AML-193 (cell line): Measurements from ENCODE around the gene SH3BP5.
"Not testable (repeated sequence)": the region's sequence is repeated elsewhere in the genome, so short reads cannot be mapped to it uniquely, and the experiment has no call there.

ENCODE experiments used
- DNase-seq, 2 experiments: peaks; one replicate each; lab custom pipeline; 2025; lab: John Stamatoyannopoulos, UW

SH3BP5 gene, protein sequence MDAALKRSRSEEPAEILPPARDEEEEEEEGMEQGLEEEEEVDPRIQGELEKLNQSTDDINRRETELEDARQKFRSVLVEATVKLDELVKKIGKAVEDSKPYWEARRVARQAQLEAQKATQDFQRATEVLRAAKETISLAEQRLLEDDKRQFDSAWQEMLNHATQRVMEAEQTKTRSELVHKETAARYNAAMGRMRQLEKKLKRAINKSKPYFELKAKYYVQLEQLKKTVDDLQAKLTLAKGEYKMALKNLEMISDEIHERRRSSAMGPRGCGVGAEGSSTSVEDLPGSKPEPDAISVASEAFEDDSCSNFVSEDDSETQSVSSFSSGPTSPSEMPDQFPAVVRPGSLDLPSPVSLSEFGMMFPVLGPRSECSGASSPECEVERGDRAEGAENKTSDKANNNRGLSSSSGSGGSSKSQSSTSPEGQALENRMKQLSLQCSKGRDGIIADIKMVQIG

DNA sequence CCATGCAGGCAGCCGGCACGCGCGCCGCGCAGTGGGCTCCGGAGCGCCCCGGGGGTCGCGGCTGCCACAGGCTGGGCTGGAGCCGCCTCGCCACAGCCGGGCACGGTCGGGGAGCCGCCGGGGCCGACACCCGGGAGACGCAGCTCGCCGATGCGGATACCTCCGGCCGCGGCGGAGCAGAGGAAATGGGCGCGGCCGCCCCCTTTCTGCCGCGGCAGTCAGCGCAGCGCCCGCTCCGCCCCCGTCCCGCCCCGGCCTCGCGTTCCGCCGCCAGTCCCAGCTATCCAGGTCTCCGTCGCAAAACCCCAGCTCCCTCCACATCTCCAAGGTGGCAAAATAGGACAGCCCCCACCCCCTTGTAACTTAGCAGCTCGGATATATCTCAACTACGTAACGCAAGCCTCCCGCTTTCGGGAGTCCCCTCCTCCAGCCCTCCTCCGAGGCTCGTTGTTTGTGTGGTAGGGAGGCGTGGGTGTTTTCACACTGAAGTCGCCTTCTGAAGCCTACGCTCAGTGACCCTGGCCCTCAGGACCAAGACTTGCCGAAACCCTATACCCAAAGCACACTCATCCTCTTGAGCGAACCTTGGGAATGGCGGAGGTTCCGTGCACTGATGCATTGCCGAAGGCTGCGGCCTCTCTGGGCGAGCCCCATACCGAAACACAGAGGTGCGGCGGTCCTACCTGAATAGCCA is at the start of gene SH3BP5:
Gene SH3BP5 (minus strand): TSS at position 182 of the 694 bp plus-strand sequence. CDS start 178 bp downstream, at position 4.
- peak; percentile 18 to 24 for DNase-seq

DNA sequence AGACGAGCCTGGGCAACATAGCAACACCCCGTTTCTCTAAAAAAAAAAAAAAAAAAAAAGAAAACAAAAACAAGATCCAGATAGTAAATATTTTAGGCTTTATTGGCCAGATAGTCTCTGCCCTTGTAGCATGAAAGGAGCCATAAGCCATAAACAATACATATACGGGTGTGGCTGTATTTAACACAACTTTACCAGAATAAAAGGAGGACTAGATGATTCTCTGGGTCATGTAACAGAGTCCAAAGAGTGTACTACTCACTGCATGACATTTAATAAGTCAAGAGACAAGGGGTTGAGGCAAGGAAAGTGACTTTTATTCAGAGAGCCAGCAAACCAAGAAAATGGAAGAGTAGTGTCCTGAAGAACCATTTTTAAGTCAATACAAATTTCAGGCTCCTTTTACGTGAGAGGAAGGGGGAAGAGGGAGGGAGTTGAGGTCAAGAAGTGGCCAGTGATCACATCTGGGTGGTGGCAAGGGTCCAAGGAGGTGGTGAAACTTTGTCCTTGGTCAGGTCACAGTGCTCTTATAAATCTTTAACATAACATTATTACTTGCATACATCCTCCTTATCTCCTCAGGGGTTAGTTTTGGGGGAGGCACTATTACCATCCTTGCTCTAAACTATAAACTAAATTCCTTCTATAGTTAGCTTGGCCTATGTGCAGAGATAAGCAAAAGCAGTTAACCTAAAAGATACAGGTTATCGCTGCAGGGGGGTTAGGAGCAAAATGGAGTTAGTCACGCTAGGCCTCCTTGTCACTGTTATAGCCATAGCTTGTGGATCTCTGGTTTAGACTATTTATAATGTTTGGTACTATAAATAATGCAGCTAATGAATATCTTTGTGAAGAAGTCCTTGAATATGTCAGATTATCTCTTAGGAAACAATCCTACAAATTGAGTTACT is 48.8 kb upstream of the SH3BP5 start:
- peak in 1 of 2 experiments; percentile 3 for DNase-seq

DNA sequence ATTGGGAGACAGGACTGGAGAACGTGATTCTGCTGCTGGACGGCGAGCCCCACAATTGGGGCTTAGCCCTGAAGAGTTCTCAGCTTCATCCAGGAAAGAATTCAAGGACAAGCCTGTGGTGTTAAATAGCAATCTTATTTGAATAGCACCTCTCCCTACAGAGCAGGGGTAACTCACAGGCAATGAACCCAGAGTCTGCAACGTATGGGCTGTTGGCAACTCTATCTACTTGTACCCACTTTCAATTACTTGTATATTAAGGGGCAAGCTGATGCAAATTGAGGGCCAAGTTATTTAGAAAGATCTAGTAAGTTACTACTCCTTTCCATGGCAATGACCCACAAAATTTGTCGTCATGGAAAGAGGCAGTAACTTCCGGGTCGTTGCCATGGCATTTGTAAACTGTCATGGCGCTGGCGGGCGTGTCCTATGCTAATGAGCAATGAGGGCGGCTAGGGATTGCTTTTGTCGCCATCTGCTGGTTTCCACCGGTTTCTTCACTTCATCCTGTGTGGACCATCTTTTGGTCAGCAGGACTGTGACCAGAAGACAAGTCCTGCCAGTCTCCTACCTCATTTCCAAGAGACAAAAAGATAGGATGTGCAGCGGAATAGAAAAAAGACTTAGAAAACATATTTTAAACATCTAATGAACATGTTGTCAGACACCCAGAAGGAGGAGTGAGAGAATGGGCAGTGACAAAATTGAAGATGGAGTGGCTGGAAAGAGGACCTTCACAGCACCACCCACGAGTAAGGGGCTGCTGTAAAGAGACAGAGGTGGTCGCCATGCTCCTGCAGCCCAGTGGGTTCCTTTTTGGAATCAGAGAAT is 45.8 kb upstream of the SH3BP5 start:
- DNase-seq = peak; percentile 92

DNA sequence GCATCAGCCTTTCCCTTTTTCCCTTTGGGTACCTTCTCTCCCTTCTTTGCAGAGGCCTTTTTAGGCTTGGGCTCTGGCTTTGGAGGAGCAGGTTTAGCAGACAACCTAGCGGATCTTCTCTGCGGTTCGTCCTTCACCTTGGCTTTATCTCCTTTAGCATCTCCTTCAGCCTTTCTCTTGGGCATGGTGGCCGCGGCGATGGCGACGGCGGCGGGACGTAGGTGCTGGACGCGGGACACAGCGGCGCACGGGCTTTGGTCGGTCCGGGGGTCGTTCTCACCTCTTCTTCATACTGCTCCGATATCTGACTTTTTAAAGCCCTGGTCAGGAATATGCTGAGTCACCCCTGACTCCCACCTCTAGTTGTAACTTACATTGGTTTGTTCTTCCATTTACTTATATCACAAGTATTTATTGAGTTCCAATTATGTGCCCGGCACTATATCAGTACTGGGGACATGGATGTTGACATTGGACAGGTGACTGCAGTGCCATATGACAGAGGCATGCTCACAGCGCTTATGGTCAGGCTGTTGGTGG is 43.1 kb upstream of the SH3BP5 start:
- DNase-seq = no peak

DNA sequence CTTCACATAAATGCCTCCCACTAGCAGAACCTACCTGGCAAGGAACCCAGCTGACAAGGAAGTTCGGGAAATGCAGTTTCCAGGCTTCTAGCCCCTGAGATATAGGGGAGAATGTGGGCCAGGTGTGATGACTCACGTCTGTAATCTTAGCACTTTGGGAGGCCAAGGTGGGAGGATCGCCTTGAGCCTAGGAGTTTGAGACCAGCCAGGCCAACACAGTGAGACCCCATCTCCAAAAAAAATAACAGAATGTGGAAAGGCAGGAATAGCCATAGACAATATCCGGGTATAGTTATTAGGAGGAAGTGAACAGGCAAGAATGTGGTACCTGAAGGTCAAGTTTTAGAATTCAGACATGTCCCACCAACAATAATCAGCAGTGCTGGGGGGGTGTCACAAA is 40.5 kb upstream of the SH3BP5 start:
- DNase-seq = no peak

DNA sequence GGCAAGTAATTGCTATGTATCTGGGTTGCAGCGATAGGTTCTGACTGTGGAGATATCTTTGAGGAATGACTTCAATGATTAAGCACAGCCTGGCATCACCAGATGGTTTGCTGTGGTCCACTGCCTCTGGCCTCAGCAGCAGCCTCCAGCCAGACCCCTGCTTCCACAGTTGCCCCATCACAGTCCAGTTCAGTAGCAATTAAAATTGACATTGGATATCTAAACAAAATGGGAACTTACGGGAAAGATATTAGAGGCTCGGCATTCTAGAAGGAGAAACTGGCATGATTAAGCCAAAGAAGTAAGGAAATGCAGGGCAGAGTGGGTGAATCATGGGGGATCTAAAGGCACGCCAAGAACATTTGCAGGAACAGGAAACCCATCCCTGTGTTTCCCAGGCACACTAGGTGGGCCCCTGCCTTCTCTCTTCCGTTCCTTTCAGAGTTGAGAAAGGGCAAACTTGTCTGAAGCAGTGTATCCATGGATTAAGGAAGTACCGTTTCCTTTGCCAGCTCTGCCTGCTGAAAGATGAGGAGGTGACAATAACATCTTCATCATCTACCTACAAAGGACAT is 36.3 kb upstream of the SH3BP5 start:
- no peak for DNase-seq

DNA sequence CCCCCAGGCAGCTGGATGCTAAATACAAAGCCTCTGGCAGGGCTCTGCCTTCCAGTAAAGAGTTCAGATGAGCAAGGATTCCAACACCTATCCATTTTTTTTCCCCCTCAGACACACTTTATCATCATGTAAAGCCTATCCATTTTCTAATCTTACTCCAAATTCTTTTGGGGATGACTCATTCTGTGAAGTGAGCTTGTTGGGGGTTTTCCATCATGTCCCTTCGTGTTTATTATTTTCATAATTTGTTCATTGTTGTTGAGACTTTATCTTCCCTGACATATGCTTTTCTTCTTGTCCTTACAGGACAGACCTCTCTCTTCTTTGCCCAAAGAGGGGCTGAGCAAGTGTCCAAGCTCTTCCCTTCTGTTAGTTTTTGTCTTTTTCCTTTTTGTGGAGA is 34.7 kb upstream of the SH3BP5 start:
- DNase-seq = no peak

DNA sequence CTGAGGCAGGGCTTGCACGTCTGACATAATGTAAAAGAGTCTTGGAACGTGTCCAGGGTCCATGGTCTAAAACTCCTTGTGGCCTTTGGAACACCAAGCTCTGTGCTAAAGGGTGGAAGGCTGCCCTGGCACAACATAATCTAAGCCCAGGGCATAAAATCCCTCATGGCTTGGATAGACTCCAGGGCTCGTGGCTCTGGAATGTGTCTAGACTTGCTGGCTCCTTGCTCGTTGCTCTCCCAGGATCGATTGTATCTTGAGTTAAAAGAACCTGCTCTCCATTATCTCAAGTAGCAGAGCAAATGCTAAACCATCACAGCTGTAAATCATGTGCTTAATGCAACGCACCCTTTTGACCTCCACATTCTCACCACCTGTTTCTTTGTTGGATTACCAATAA is 31.7 kb upstream of the SH3BP5 start:
- not testable (repeated sequence) for DNase-seq

DNA sequence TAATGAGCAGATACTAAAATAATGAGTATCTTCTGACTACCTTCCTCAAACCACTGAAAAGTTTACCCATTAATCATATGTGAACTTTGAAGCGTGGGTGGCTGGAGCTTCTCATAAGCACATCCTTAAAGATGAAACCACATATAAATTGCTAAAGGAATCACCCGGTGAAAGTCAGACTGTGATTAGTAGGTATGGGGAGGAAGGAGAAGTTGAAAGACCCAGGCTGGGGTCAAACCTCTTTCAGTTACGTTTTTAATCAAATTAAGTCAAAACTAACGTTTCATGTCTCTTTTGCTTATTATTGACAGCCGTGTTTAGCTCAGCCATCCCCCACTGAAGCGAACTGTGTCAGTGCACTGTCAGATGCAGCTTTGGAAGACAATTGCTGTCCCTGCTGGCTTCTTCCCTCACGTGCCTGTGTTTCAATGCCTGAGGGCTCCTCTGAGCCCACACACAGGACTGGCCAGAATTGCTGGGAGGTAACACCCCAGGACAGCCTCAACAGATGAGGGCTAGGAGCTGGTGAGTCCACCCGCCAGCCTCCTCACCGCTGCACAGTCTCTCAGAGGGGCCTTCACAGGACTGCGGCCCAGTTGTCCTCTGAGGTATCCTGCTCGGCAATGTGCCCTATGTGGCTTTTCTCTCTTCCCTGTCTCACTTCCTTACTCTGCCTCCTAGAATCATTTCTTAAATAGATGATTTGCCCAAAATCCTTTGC is 29.3 kb upstream of the SH3BP5 start:
- DNase-seq = no peak

DNA sequence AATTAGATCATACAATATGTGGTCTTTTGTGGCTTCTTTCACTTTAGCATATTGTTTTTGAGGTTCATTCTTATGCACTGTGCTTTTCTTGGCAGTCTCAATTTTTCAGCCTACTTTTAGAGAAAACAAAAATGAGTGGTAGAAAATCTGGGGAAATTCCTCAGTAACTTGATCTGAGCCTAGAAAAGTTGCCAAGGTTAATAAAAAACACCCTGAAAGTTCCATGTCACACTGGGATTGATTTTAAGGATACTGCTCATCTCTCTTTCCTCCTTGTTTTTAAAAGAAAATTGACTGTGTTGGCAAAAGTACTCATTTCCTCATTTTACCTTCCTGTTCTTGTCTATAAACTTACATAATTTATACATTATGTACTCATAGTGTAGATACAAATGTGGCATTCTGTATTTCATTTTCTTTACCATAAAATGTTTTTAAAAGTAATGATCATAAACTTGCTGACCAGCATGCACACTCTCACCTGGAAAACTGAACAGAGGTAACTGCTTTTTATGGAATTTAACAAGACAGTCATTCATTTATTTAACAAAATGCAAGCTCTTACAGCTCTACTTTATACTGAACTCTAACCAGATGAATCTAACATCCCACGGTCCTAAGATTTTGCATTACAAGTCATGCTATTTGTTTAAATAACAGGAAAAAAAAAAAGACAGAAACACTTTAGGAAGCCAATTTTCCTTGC is 28.6 kb upstream of the SH3BP5 start:
- DNase-seq = peak; percentile 17 to 19

DNA sequence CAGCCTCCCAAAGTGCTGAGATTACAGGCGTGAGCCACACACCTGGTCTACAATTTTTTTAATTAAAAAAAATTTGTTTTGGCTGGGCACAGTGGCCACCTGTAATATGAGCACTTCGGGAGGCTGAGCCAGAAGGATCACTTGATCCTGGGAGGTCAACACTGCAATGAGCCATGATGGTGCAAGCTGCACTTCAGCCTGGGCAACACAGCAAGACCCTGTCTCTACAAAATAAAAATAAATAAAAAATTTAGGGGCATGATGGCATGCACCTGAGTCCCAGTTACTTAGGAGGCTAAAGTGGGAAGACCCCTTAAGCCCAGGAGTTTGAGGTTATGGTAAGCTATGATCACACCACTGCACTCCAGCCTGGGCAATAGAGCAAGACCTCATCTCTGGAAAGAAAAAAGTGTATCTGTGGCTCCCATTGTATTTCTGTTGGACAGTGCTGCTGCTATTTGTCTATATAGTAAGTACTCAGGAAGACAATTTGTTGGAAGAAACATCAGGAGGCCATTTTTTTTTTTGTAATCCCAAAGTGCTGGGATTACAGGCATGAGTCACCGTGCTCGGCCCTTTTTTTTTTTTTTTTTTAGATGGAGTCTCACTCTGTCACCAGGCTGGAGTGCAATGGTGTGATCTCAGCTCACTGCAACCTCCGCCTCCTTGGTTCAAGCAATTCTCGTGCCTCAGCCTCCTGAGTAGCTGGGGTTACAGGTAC is 27.5 kb upstream of the SH3BP5 start:
- no peak for DNase-seq

DNA sequence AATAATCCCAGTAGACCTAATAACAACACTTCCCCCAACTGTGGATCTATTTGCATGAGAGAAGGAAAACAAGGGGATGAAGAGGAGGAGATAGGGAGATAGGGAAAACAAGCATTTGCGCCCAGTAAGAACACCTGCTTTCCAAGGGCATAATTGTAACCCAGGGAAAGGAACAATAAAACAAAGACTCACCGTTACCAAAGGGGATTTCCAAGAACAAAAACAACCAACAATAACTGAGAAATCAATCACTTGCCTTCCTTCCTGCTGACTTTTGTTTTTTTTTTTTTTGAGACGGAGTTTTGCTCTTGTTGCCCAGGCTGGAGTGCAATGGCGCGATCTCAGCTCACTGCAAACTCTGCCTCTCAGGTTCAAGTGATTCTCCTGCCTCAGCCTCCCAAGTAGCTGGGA is 24.3 kb upstream of the SH3BP5 start:
- DNase-seq = not testable (repeated sequence)

DNA sequence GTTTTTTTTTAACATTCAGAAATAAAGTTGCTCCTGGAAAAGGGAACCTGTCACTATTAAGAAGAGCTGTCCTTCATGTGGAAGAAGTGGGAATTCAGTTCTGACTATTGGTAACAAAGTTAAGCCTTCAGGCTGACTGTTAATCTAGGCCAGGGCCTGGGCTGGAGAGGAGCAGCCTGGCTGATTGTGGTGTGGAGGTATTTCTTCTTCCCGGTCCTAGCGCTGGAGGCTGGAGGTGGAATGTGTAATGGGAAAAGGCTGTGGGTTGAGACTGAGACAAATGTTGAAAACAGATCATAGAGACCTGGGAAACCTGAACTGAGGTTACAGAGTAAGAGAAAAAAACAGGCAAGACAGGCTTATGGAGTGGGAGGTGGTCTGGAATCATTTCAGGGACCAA is 23.8 kb upstream of the SH3BP5 start:
- no peak for DNase-seq

DNA sequence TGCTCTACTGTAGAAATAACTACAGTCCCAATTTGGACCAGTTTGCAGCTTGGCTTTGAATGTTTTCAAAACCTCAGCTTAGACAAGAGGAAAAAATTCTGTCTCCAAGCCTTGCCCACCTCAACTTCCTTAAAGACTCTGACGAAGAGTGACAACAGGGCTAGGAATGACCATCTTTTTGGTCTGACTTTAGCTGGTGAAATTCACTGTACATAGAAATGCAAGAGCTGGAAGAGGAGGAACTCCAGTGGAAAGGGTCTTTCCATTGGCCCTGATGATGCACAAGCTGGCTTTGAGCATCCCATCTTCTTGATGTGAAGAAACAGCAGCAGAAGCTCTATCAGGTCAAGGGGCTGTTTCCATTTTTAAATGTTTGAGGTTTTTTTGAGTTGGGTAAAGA is 22.7 kb upstream of the SH3BP5 start:
- no peak for DNase-seq

DNA sequence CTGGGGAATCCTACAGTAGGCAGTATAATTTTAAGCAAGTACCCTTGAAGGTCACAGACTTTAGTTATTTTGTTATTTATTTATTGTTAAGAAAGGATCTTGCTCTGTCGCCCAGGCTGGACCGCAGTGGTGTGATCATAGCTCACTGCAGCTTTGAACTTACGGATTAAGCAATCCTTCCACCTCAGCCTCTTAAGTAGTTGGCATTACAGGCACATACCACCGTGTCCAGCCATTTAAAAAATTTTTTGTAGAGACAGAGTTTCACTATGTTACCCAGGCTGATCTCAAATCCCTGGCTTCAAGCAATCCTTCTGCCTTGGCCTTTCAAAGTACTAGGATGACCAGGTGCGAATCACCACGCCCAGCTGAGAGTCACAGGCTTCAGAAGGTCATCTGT is 22.1 kb upstream of the SH3BP5 start:
- no peak for DNase-seq

DNA sequence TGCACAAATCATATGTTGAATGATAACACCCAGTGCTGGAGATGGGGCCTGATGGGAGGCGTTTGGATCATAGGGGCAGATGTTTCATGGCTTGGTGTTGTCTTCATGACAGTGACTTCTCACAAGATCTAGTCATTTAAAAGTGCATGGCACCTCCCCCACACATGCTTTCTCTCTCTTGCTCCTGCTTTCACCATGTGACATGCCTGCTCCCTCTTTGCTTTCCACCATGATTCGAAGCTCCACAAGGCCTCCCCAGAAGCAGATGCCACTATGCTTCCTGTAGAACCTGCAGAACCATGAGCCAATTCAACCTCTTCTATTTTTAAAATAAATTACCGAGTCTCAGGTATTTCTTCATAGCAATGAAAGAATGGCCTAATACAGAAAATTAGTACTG is 17.8 kb upstream of the SH3BP5 start:
- no peak for DNase-seq

DNA sequence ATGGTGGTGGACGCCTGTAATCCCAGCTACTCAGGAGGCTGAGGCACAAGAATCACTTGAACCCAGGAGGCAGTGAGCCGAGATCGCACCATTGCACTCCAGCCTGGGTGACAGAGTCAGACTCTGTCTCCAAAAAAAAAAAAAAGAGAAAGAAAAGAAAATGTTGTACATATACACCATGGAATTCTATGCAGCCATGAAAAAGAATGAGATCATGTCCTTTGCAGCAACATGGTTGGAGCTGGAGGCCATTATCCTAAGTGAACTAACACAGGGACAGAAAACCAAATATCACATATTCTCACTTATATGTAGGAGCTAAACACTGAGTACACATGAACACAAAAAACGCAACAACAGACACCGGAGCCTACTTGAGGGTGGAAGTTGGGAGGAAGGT is 17.1 kb upstream of the SH3BP5 start:
- not testable (repeated sequence) for DNase-seq

DNA sequence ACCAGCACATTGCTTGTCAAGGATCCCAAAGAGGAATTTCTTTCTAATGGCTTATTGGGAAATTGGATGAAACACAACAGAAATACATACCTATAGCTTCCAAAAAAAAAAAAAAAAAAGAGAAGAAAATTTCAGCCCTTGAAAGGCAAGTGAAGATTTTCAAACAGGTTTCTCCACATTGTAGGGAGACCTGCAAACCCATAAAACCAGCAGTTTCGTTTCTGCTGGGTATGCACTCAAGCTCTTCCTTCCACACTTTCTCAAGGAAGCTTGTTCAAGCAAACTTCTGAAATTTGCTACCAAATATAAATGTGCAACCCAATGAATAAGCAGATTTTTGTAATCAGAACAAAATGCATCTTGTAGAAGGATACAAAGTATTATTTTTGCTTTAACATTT is 15.9 kb upstream of the SH3BP5 start:
- no peak for DNase-seq

DNA sequence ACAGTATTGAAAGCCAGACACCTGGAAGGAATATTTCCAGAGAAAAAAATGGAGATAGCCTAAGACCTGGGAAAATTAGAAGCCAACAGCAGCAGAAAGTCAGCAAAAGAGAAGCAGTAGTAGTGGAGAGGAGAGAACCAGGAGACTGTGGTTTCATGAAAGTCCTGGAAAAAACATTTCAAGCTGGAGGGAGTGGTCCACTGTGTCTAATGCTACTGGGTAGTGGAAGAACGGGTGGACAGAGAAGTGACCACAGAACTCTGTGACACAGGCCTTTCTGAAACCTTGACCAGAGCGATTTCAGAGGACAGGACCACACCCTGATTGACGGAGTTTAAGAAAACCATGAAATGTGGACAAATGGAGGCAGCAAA is 15.3 kb upstream of the SH3BP5 start:
- no peak for DNase-seq
